Omental fat pad (tissue), 4 donors: Measurements from ENCODE around the gene SH3BGRL2. TPM values are rescaled to one million over a fixed set of nuclear protein-coding genes. Genes with fewer than 3 reads are reported as not detected.
"Not testable (repeated sequence)": the region's sequence is repeated elsewhere in the genome, so short reads cannot be mapped to it uniquely, and the experiment has no call there.

Source experiments
- ATAC-seq: fragments of 150-250 bp; one replicate; pipeline ENCODE4 v1.9.1; 2016; ENCODE audit warnings: mild to moderate bottlenecking, moderate library complexity; ENCODE audit not compliant: low FRiP score
- DNase-seq: peaks from one replicate; pipeline ENCODE4 v3.0.0-alpha.2; 2019; ENCODE audit warnings: low spot score
- CTCF ChIP-seq, 3 donors: fragments of 450-650 bp; IDR thresholded peaks; one replicate each; pipeline ENCODE4 v1.5.1; 2016 to 2017; ENCODE audit warnings: antibody characterized with exemption in 3 of 3, mild to moderate bottlenecking in 3 of 3, moderate library complexity in 2 of 3
- total RNA-seq, 4 donors: library from RNA; depleted of rRNA; stranded (reverse); fragments of >200 nt; gene quantifications; one replicate each; pipeline ENCODE4 v1.1.0, GENCODE V29; 2016

Gene SH3BGRL2
- total RNA-seq, 4 donors from 2014 or later: 22.9 to 179 (median 39.0) TPM

DNA sequence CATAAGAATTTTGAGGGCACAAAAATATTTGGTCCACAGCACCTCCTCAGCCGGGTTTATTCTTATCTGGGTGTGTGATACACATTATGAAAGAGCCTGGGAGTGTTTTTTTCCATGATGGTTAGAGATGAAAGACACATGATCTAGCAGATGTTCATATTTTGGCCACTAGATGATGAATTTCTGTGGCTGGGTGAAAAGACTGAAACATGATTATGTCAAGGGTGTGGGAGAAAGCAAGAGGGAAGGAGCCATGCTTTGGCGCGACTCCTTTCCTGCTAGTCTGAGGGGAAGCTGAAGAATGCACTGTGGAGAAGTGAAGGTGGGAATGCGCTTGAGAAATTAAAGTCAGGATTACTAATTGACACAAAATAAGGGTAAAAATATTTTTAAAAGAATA lies 102.3 kb downstream of the SH3BGRL2 start:
- ATAC-seq (no peak), DNase-seq (no peak)
- TF ChIP-seq CTCF (IDR thresholded peaks at IDR 0.05): no peak

- DNase-seq (no peak), ATAC-seq (no peak)
- no peak for TF ChIP-seq CTCF (IDR thresholded peaks at IDR 0.05)
Observed at GRCh38 chr6:79734374-79734773, 103.2 kb downstream of the SH3BGRL2 start.

GRCh38 chr6:79735183-79735582 lies 104.1 kb downstream of the SH3BGRL2 start:
- DNase-seq (no peak), ATAC-seq (no peak)
- no peak for TF ChIP-seq CTCF (IDR thresholded peaks at IDR 0.05)

DNA sequence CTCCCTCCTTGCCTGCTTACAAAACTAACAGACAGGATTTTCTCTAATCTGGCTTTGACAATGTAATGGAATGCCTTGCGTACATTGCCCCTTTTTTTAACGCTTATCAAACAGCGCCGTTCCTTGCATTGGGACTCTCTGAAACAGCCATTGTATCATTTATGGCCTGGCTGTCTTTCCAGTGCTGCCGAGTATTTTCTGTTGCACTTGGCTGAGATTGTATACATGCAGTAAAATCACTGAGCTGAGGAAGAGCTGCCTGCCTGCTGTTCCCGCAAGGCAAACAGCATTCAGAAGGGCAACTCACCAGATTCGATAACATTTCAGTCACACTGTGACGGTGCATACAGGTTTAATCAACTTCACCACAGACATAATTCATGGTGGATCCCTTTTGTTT lies 106.0 kb downstream of the SH3BGRL2 start:
- no peak for DNase-seq
- no peak for TF ChIP-seq CTCF (IDR thresholded peaks at IDR 0.05)
- ATAC-seq: no peak

DNA sequence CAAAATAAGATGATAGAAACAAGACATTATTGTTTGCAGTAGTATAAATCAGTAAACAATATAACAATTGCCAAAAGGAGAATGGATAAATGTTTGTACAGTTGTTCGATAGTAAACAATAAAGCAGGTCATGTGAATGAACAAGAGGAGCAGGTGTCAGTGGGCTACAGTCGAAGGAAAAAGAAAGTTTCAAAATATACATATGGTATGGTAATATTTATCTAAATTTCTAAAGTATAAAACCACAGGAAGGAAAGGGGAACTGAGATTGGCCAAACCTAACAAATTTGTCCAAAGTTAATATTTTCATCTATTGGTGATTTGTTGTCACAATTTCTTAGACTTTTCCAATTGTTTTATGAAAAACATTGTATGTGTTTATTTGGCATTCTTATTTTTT lies 110.9 kb downstream of the SH3BGRL2 start:
- no peak for DNase-seq
- ATAC-seq: no peak
- TF ChIP-seq CTCF (IDR thresholded peaks at IDR 0.05): no peak

GRCh38 chr6:79745282-79745681 lies 114.2 kb downstream of the SH3BGRL2 start:
- not testable (repeated sequence) for ATAC-seq, DNase-seq

DNA sequence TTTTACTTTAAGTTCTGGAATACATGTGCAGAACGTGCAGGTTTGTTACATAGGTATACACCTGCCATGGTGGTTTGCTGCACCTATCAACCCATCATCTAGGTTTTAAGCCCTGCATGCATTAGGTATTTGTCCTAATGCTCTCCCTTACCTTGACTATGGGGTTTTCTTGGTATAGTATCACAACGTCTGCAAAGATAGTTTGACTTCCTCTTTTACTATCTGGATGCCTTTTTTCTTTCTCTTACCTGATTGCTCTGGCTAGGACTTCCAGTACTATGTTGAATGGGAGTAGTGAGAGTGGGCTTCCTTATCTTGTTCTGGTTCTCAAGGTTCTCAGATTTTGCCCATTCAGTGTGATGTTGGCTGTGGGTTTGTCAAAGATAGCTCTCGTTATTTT lies 115.2 kb downstream of the SH3BGRL2 start:
- ATAC-seq: not testable (repeated sequence)

DNA sequence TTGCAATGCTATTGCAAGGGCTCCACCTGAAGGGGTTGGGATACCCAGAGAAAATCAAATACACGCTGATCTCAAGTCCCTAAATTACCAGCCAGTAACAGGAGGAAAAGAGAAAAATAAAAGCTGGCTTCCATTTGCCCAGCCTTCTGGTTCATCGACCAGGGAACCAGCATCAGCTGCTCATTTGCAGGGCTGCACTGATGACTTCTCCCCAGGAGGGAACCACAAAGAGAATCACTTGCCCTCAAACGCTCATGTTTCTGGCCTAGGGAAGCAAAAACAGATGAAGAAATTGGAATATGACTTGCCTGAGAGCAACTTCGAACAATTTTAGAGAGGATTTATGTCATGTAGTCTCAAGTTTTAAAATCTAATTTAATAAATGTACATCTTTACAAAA lies 119.7 kb downstream of the SH3BGRL2 start:
- ATAC-seq (no peak), DNase-seq (no peak)
- no peak for TF ChIP-seq CTCF (IDR thresholded peaks at IDR 0.05)

More for the DNA sequence above, 115.2 kb downstream of the SH3BGRL2 start:
- not testable (repeated sequence) for DNase-seq

Other genes with a start within 250 kb of the SH3BGRL2 start
- gene LCA5, start 93.9 kb upstream of the SH3BGRL2 start, total RNA-seq: 1 to 10 TPM; 3.4 to 9.0 (median 4.9) TPM